ENCODE results near the gene SPATA45.

DNA sequence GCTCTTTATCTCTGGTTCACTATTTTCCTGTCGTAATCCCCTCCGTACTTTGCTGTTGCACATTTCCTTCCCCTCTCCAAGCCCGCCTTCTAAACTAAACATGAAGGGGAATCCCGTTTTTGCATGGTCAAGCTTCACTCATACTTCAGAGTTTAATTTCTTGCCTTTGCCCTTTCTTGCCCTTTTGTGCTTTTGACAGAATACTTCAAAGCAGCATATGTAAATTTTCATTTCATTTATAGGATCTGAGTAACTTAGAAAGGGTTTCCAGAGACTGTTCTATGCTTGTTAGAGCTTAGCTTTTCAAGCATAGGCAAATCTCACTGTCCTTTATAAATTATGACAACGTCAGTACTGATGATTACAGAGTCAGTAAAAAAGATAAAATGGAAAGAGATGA lies 27.7 kb downstream of the SPATA45 start:
- TF ChIP-seq, protein P1, sequence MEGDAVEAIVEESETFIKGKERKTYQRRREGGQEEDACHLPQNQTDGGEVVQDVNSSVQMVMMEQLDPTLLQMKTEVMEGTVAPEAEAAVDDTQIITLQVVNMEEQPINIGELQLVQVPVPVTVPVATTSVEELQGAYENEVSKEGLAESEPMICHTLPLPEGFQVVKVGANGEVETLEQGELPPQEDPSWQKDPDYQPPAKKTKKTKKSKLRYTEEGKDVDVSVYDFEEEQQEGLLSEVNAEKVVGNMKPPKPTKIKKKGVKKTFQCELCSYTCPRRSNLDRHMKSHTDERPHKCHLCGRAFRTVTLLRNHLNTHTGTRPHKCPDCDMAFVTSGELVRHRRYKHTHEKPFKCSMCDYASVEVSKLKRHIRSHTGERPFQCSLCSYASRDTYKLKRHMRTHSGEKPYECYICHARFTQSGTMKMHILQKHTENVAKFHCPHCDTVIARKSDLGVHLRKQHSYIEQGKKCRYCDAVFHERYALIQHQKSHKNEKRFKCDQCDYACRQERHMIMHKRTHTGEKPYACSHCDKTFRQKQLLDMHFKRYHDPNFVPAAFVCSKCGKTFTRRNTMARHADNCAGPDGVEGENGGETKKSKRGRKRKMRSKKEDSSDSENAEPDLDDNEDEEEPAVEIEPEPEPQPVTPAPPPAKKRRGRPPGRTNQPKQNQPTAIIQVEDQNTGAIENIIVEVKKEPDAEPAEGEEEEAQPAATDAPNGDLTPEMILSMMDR (IDR thresholded peaks at IDR 0.05): no peak
- TF ChIP-seq EZH2 (IDR thresholded peaks at IDR 0.05; ENCODE audit: borderline replicate concordance, insufficient read depth, low read depth, low read length, poor library complexity, severe bottlenecking): no peak
